Effector CD4-positive, alpha-beta T cell (primary cell): ENCODE results near the gene NUMBL.
"Not testable (repeated sequence)": the region's sequence is repeated elsewhere in the genome, so short reads cannot be mapped to it uniquely, and the experiment has no call there.

Source experiments
- DNase-seq: peaks from one replicate; pipeline ENCODE4 v3.0.0-alpha.2; 2020
- total RNA-seq: gene quantifications from one replicate; lab custom pipeline; 2026; lab: John Stamatoyannopoulos, UW

NUMBL gene
- 4.3 reads per million, percentile 17 among the genes with 10 or more reads in this experiment for total RNA-seq

GRCh38 chr19:40690050-40690692 lies at the start of gene NUMBL:
Gene NUMBL, minus strand, starts transcription at chr19:40690651. Its CDS starts 168 bp downstream, at chr19:40690483.
- no peak for DNase-seq

- no peak for DNase-seq
Observed at GRCh38 chr19:40739030-40739839, 48.8 kb upstream of the NUMBL start.

GRCh38 chr19:40737102-40737644 lies 46.7 kb upstream of the NUMBL start:
- no peak for DNase-seq

GRCh38 chr19:40736661-40737060 lies 46.2 kb upstream of the NUMBL start:
- DNase-seq = no peak

- DNase-seq = no peak
Observed at GRCh38 chr19:40735013-40735771, 44.7 kb upstream of the NUMBL start.

- no peak for DNase-seq
Observed at GRCh38 chr19:40733149-40733548, 42.7 kb upstream of the NUMBL start.

GRCh38 chr19:40732304-40732703 lies 41.9 kb upstream of the NUMBL start:
- not testable (repeated sequence) for DNase-seq

- DNase-seq = not testable (repeated sequence)
Observed at GRCh38 chr19:40730065-40730464, 39.6 kb upstream of the NUMBL start.

- no peak for DNase-seq
Observed at GRCh38 chr19:40726279-40726678, 35.8 kb upstream of the NUMBL start.

GRCh38 chr19:40724855-40725254 lies 34.4 kb upstream of the NUMBL start:
- DNase-seq = no peak

GRCh38 chr19:40724315-40724714 lies 33.9 kb upstream of the NUMBL start:
- DNase-seq = no peak

- DNase-seq = no peak
Observed at GRCh38 chr19:40723661-40724254, 33.3 kb upstream of the NUMBL start.

- no peak for DNase-seq
Observed at GRCh38 chr19:40721936-40722661, 31.6 kb upstream of the NUMBL start.

GRCh38 chr19:40721140-40721486 lies 30.7 kb upstream of the NUMBL start:
- no peak for DNase-seq

- DNase-seq = no peak
Observed at GRCh38 chr19:40719414-40719894, 29.0 kb upstream of the NUMBL start.

GRCh38 chr19:40718774-40719391 lies 28.4 kb upstream of the NUMBL start:
- DNase-seq = no peak

- no peak for DNase-seq
Observed at GRCh38 chr19:40717880-40718773, 27.7 kb upstream of the NUMBL start.

GRCh38 chr19:40717325-40717879 lies 27.0 kb upstream of the NUMBL start:
- DNase-seq = no peak

GRCh38 chr19:40716482-40717324 lies 26.3 kb upstream of the NUMBL start, which contains the start of the genes COQ8B and ITPKC:
Gene COQ8B, minus strand, starts transcription at chr19:40716886. Its CDS starts 2,254 bp downstream, at chr19:40714632.
Gene ITPKC, plus strand, starts transcription at chr19:40717112. Its CDS starts 24 bp downstream, at chr19:40717136.
- DNase-seq = peak; percentile 100
